Lower leg skin (tissue), 4 donors: ENCODE results near the gene HCN4. TPM values are rescaled to one million over a fixed set of nuclear protein-coding genes. Genes with fewer than 3 reads are reported as not detected.
A peak's percentile ranks its signal among the peaks of the same experiment; 100 is the strongest.

Source experiments
- DNase-seq, 2 donors: peaks; one replicate each; pipeline ENCODE4 v3.0.0-alpha.2; 2019; ENCODE audit warnings: low spot score in 2 of 2
- H3K4me3 ChIP-seq: fragments of 200-600 bp; sonication (generic); 2 replicates; pipeline ENCODE4 v1.5.1; 2017; ENCODE audit warnings: mild to moderate bottlenecking, low read depth; ENCODE audit not compliant: poor library complexity, severe bottlenecking
- CTCF ChIP-seq, 3 donors: fragments of 450-650 bp; IDR thresholded peaks; one replicate each; pipeline ENCODE4 v1.5.1; 2016; ENCODE audit warnings: antibody characterized with exemption in 3 of 3, mild to moderate bottlenecking in 3 of 3, moderate library complexity in 2 of 3
- POLR2A ChIP-seq, 2 donors: fragments of 450-650 bp; IDR thresholded peaks; one replicate each; pipeline ENCODE4 v1.6.1; 2016 to 2017; ENCODE audit warnings: antibody characterized with exemption in 2 of 2, mild to moderate bottlenecking in 1 of 2, moderate library complexity in 1 of 2
- WGBS, 2 donors: methylation state at CpG; one replicate each; pipeline ENCODE4 v1.1.5; 2018; 5-methylcytosine and 5-hydroxymethylcytosine counted together
- intact Hi-C: fragments of 100-400 bp; cut with DNase I; formaldehyde crosslinking; loops from one replicate; pipeline ENCODE4 v1.15.0; 2023; ENCODE audit warnings: low total_unique reads
- total RNA-seq, 4 donors: library from RNA; depleted of rRNA; stranded (reverse); fragments of >200 nt; gene quantifications; one replicate each; pipeline ENCODE4 v1.1.0, GENCODE V29; 2016

HCN4 gene
- total RNA-seq, 4 donors from 2014 or later, result 0.03 to 0.05 (median 0.04) TPM; not detected in 1

GRCh38 chr15:73319460-73320245 lies 49.1 kb downstream of the HCN4 start:
- no peak overlapping the region for H3K4me3 ChIP-seq
- WGBS, 2 donors, result 73 to 75% methylated on average over 8 of the region's 8 CpGs
- TF ChIP-seq CTCF (IDR thresholded peaks at IDR 0.05) (no peak), POLR2A (IDR thresholded peaks at IDR 0.05) (no peak)
- no peak for DNase-seq
- intact Hi-C loops, result no loop called here

- WGBS, 2 donors, result 26 to 28% methylated on average over 16 to 20 of the region's 42 CpGs
- TF ChIP-seq CTCF (IDR thresholded peaks at IDR 0.05) (no peak), POLR2A (IDR thresholded peaks at IDR 0.05) (no peak)
- peak in 1 of 2 donors; percentile 75 for DNase-seq
- intact Hi-C loops, result no loop called here
- no peak overlapping the region for H3K4me3 ChIP-seq
Observed at GRCh38 chr15:73318463-73319351, 50.1 kb downstream of the HCN4 start.

- intact Hi-C loops, result no loop called here
- WGBS, 2 donors, result 72 to 81% methylated on average over 16 of the region's 16 CpGs
- TF ChIP-seq CTCF (IDR thresholded peaks at IDR 0.05) (no peak), POLR2A (IDR thresholded peaks at IDR 0.05) (no peak)
- DNase-seq, result peak in 1 of 2 donors; percentile 80
- H3K4me3 ChIP-seq, result no peak overlapping the region
Observed at GRCh38 chr15:73317651-73318462, 50.9 kb downstream of the HCN4 start.

- WGBS, 2 donors, result 58 to 60% methylated on average over 2 of the region's 2 CpGs
- no peak for TF ChIP-seq POLR2A (IDR thresholded peaks at IDR 0.05)
- no peak for TF ChIP-seq CTCF (IDR thresholded peaks at IDR 0.05)
- intact Hi-C loops, result no loop called here
- H3K4me3 ChIP-seq, result no peak overlapping the region
- no peak for DNase-seq
Observed at GRCh38 chr15:73313861-73314260, 54.9 kb downstream of the HCN4 start.

GRCh38 chr15:73308305-73308704 lies 60.5 kb downstream of the HCN4 start:
- no peak for DNase-seq
- 92 to 95% methylated on average over 8 of the region's 8 CpGs for WGBS, 2 donors
- H3K4me3 ChIP-seq, result no peak overlapping the region
- TF ChIP-seq POLR2A (IDR thresholded peaks at IDR 0.05), result no peak
- no peak for TF ChIP-seq CTCF (IDR thresholded peaks at IDR 0.05)
- intact Hi-C loops, result no loop called here
